HepG2 (cell line): Measurements from ENCODE around the gene CARMIL1. TPM values are rescaled to one million over a fixed set of nuclear protein-coding genes. Genes with fewer than 3 reads are reported as not detected.

Source experiments
- ATAC-seq: fragments of 200-7000 bp; cut with Tn5 transposase; 3 replicates; pipeline ENCODE4 v1.9.1; 2020; ENCODE audit warnings: mild to moderate bottlenecking, moderate library complexity
- BruUV-seq: library from RNA; stranded (reverse); fragments of 400-500 nt; replicated peaks from 2 replicates; lab custom pipeline; 2021; lab: Mats Ljungman, UMichigan
- CTCF ChIA-PET: fragments of 300-600 bp; formaldehyde crosslinking; extraction: SDS; loops from one replicate; lab custom pipeline; 2021; ENCODE audit warnings: low total read pairs, inconsistent platforms, low intra/inter-chr PET ratio; lab: Yijun Ruan, JAX
- POLR2A ChIA-PET: fragments of 350-600 bp; sonication (Branson Sonifier 250); formaldehyde crosslinking; loops from one replicate; lab custom pipeline; 2020; ENCODE audit warnings: antibody characterized with exemption, inconsistent platforms; lab: Yijun Ruan, JAX
- DNase-seq: peaks from one replicate; pipeline ENCODE4 v3.0.0-alpha.2; 2015; ENCODE audit warnings: low spot score
- FAIRE-seq: peaks from 3 replicates; lab custom pipeline; 2011; peaks lifted over from hg19 to GRCh38; lab: Jason Lieb, UNC
- H2AFZ ChIP-seq: one replicate; pipeline ENCODE4 v1.6.1; 2011; ENCODE audit warnings: low read length, inconsistent platforms
- H3K27ac ChIP-seq: fragments of 300-600 bp; 3 replicates; pipeline ENCODE4 v1.8.0; 2011; ENCODE audit warnings: mixed run types, mild to moderate bottlenecking, mixed read lengths, low read length, inconsistent platforms; ENCODE audit not compliant: insufficient read depth; ENCODE audit errors: extremely low read length
- H3K27me3 ChIP-seq, 2 experiments: fragments of 200-600 bp in 1 of 2; 2 replicates in 1 of 2; 3 replicates in 1 of 2; pipeline versions ENCODE4 v1.6.0 to v1.8.0; 2011; ENCODE audit warnings: low read length in 2 of 2, mild to moderate bottlenecking in 2 of 2, moderate library complexity in 2 of 2, inconsistent platforms in 1 of 2; ENCODE audit not compliant: insufficient read depth in 2 of 2, control insufficient read depth in 1 of 2
- H3K36me3 ChIP-seq, 2 experiments: fragments of 200-600 bp in 1 of 2; replicated peaks in 1 of 2; 2 replicates in 1 of 2; 3 replicates in 1 of 2; pipeline versions ENCODE4 v1.5.1 to v1.8.0; 2011; ENCODE audit warnings: low read length in 2 of 2, inconsistent platforms in 1 of 2; ENCODE audit not compliant: insufficient read depth in 2 of 2, control insufficient read depth in 1 of 2
- H3K4me1 ChIP-seq: 2 replicates; pipeline ENCODE4 v1.5.1; 2012; ENCODE audit warnings: low read length, inconsistent platforms; ENCODE audit not compliant: insufficient read depth
- H3K4me2 ChIP-seq: 2 replicates; pipeline ENCODE4 v1.6.0; 2011; ENCODE audit warnings: low read depth, low read length, inconsistent platforms
- H3K4me3 ChIP-seq, 3 experiments: fragments of 200-600 bp in 1 of 3; sonication (generic), shearing (Covaris generic) in 1 of 3; replicated peaks in 1 of 3; 2 replicates each; pipeline ENCODE4 v1.5.1; 2011 to 2016; ENCODE audit warnings: low read length in 3 of 3, inconsistent platforms in 2 of 3, low read depth in 2 of 3, mild to moderate bottlenecking in 2 of 3, control low read depth in 1 of 3, mixed read lengths in 1 of 3; ENCODE audit not compliant: insufficient read depth in 1 of 3
- H3K79me2 ChIP-seq: one replicate; pipeline ENCODE4 v1.6.1; 2011; ENCODE audit warnings: low read length, inconsistent platforms; ENCODE audit not compliant: insufficient read depth
- H3K9ac ChIP-seq: 2 replicates; pipeline ENCODE4 v1.6.0; 2011; ENCODE audit warnings: mild to moderate bottlenecking, low read depth, low read length, inconsistent platforms; ENCODE audit not compliant: insufficient read depth
- H3K9me3 ChIP-seq: 2 replicates; pipeline ENCODE4 v1.5.1; 2012; ENCODE audit warnings: mild to moderate bottlenecking, low read length
- H4K20me1 ChIP-seq: 2 replicates; pipeline ENCODE4 v1.6.0; 2011; ENCODE audit warnings: inconsistent platforms, mild to moderate bottlenecking, low read length, moderate library complexity; ENCODE audit not compliant: insufficient read depth
- GABPA ChIP-seq, 2 experiments: IDR thresholded peaks; 2 replicates each; pipeline ENCODE4 v1.6.1; 2011 to 2016; ENCODE audit warnings: low read depth in 2 of 2, low read length in 1 of 2, missing biosample characterization in 1 of 2, missing genetic modification characterization in 1 of 2
- JARID2 ChIP-seq: sonication (generic); formaldehyde crosslinking; IDR thresholded peaks from 2 replicates; pipeline ENCODE4 v1.8.1; 2023; ENCODE audit warnings: missing genetic modification reagents, inconsistent platforms; ENCODE audit not compliant: insufficient replicate concordance
- NCOA2 ChIP-seq: sonication (generic); formaldehyde crosslinking; IDR thresholded peaks from 2 replicates; pipeline ENCODE4 v1.8.0; 2022; ENCODE audit warnings: inconsistent platforms
- NFE2L2 ChIP-seq: fragments of 150-350 bp; IDR thresholded peaks from 2 replicates; pipeline ENCODE4 v1.6.1; 2014; ENCODE audit warnings: low read length
- SATB2 ChIP-seq: sonication (generic); formaldehyde crosslinking; IDR thresholded peaks from 2 replicates; pipeline ENCODE4 v1.5.0; 2020; ENCODE audit warnings: missing genetic modification reagents
- SP1 ChIP-seq, 2 experiments: fragments of 450-650 bp in 1 of 2; sonication (generic) in 1 of 2; formaldehyde crosslinking in 1 of 2; IDR thresholded peaks; 2 replicates each; pipeline versions ENCODE4 v1.4.0 to v1.6.1; 2016 to 2020; ENCODE audit warnings: missing genetic modification reagents in 1 of 2
- ZFP90 ChIP-seq: sonication (generic); formaldehyde crosslinking; IDR thresholded peaks from 2 replicates; pipeline ENCODE4 v1.8.0; 2022; ENCODE audit warnings: missing genetic modification reagents, mild to moderate bottlenecking, inconsistent platforms, borderline replicate concordance
- ZNF367 ChIP-seq: sonication (generic); formaldehyde crosslinking; IDR thresholded peaks from 2 replicates; pipeline ENCODE4 v1.4.0; 2020; ENCODE audit warnings: missing genetic modification reagents, borderline replicate concordance
- ZNF451 ChIP-seq: sonication (generic); formaldehyde crosslinking; IDR thresholded peaks from 2 replicates; pipeline ENCODE4 v1.5.0; 2020; ENCODE audit warnings: mild to moderate bottlenecking, missing genetic modification reagents
- ZNF652 ChIP-seq: IDR thresholded peaks from 2 replicates; pipeline ENCODE4 v1.6.1; 2016; ENCODE audit warnings: low read depth, borderline replicate concordance
- WGBS: methylation state at CpG from one replicate; pipeline ENCODE4 v1.1.6; 2017; ENCODE audit warnings: low lambda C conversion rate; 5-methylcytosine and 5-hydroxymethylcytosine counted together
- in situ Hi-C: cut with HindIII; loops from 2 replicates; pipeline ENCODE4 v1.10.0; 2017; ENCODE audit warnings: low pct_unique_long_range_greater_than_20kb; ENCODE audit not compliant: extremely low pct_ligation_motif_present
- intact Hi-C: fragments of 100-400 bp; cut with micrococcal nuclease; formaldehyde crosslinking; loops from one replicate; pipeline ENCODE4 v1.10.0; 2022; ENCODE audit not compliant: unreplicated experiment
- polyA plus RNA-seq, 8 experiments: library from polyadenylated mRNA; depleted of rRNA in 3 of 8; stranded (reverse) in 7 of 8; unstranded in 1 of 8; fragments of >200 nt; fragmentation: Illumina TruSeq in 4 of 8; extraction: Trizol in 4 of 8; gene quantifications; 2 replicates each; pipeline versions ENCODE4 v1.2.1 to v1.2.3, GENCODE V29; 2011 to 2016; ENCODE audit warnings: low read depth in 4 of 8, missing spikeins in 1 of 8, mixed read lengths in 1 of 8; ENCODE audit not compliant: insufficient read depth in 1 of 8
- total RNA-seq, 5 experiments: library from RNA; depleted of rRNA; stranded (reverse); fragments of >200 nt; fragmentation: Illumina TruSeq; extraction: Trizol; gene quantifications; 2 replicates each; pipeline ENCODE4 v1.2.3, GENCODE V29; 2016; ENCODE audit warnings: low read depth in 1 of 5
- TF ChIP-seq, protein P1 (sequence below), 2 experiments: sonication (generic) in 1 of 2; formaldehyde crosslinking in 1 of 2; IDR thresholded peaks; 2 replicates each; pipeline versions ENCODE4 v1.4.0 to v1.6.1; 2018 to 2020; ENCODE audit warnings: missing genetic modification reagents in 2 of 2, borderline replicate concordance in 1 of 2, low read depth in 1 of 2, mild to moderate bottlenecking in 1 of 2, missing biosample characterization in 1 of 2
- TF ChIP-seq, protein P2 (sequence below): IDR thresholded peaks from 2 replicates; pipeline ENCODE4 v1.6.1; 2016; ENCODE audit warnings: missing genetic modification reagents, missing compliant biosample characterization
- TF ChIP-seq, protein P3 (sequence below): sonication (generic); formaldehyde crosslinking; IDR thresholded peaks from 2 replicates; pipeline ENCODE4 v1.8.0; 2022; ENCODE audit warnings: mild to moderate bottlenecking, missing genetic modification reagents, moderate library complexity

Gene CARMIL1
- total and polyA plus RNA-seq, 2 of the 13 experiments (the other 11 are each of a cell fraction or from before 2014, with no cell fraction given), result 1.8 to 2.6 TPM

DNA sequence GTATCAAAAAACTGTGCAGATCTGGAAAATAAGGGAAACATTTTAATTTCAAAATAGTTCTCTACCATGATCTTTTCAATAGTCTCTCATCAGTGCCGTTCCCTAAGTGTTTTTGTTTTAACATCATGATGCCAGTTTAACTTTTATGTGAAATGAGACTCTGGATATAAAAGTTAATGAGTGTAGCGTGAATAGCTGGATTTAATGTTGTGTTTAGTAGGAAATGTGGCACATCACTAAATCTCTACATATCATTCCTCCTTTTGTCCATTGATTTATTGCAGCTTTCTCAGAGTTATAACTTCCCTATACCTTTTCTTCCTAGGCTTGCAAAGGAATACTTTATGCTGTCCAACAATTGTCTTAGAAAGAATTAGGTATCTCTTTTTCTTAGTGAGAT, 291.4 kb downstream of the CARMIL1 start:
- Histone ChIP-seq H3K27me3 (no peaks in the 10 kb centered on the region), H3K79me2 (no peaks in the 10 kb centered on the region), H2AFZ (no peak overlapping the region), H3K9me3 (no peaks in the 10 kb centered on the region), H3K4me2 (no peak overlapping the region), H3K36me3 (no peaks in the 10 kb centered on the region), H3K27ac (no peak overlapping the region), H3K4me1 (no peaks in the 10 kb centered on the region), H3K4me3 (no peak overlapping the region), H4K20me1 (no peaks in the 10 kb centered on the region), H3K9ac (no peak overlapping the region)
- ChIA-PET CTCF (no interaction called here), POLR2A (no interaction called here)
- WGBS, result 51% methylated on average over 2 of the region's 2 CpGs
- DNase-seq (no peak), FAIRE-seq (no peak), ATAC-seq (no peak)
- intact Hi-C loops, result no loop called here
- in situ Hi-C loops, result no loop called here
- BruUV-seq, result no TSS peak
- TF ChIP-seq ZNF367 (CRISPR knock-in tag) (no peak), ZNF652 (CRISPR knock-in tag) (no peak), NFE2L2 (no peak), NCOA2 (CRISPR knock-in tag) (no peak), ZFP90 (no peak), SP1 (IDR thresholded peaks at IDR 0.05) (no peak), SP1 (CRISPR knock-in tag; IDR thresholded peaks at IDR 0.05) (no peak), GABPA (IDR thresholded peaks at IDR 0.05; ENCODE audit: low read depth, low read length) (no peak), GABPA (CRISPR knock-in tag; IDR thresholded peaks at IDR 0.05; ENCODE audit: low read depth) (no peak), JARID2 (CRISPR knock-in tag) (no peak), SATB2 (CRISPR knock-in tag) (no peak), ZNF451 (CRISPR knock-in tag) (no peak)
- TF ChIP-seq, protein P1, sequence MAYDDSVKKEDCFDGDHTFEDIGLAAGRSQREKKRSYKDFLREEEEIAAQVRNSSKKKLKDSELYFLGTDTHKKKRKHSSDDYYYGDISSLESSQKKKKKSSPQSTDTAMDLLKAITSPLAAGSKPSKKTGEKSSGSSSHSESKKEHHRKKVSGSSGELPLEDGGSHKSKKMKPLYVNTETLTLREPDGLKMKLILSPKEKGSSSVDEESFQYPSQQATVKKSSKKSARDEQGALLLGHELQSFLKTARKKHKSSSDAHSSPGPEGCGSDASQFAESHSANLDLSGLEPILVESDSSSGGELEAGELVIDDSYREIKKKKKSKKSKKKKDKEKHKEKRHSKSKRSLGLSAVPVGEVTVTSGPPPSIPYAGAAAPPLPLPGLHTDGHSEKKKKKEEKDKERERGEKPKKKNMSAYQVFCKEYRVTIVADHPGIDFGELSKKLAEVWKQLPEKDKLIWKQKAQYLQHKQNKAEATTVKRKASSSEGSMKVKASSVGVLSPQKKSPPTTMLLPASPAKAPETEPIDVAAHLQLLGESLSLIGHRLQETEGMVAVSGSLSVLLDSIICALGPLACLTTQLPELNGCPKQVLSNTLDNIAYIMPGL (CRISPR knock-in tag; IDR thresholded peaks at IDR 0.05; ENCODE audit: borderline replicate concordance in 1 of 2, low read depth in 1 of 2), result no peak
- TF ChIP-seq, protein P2, sequence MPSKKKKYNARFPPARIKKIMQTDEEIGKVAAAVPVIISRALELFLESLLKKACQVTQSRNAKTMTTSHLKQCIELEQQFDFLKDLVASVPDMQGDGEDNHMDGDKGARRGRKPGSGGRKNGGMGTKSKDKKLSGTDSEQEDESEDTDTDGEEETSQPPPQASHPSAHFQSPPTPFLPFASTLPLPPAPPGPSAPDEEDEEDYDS (CRISPR knock-in tag), result no peak
- TF ChIP-seq, protein P3, sequence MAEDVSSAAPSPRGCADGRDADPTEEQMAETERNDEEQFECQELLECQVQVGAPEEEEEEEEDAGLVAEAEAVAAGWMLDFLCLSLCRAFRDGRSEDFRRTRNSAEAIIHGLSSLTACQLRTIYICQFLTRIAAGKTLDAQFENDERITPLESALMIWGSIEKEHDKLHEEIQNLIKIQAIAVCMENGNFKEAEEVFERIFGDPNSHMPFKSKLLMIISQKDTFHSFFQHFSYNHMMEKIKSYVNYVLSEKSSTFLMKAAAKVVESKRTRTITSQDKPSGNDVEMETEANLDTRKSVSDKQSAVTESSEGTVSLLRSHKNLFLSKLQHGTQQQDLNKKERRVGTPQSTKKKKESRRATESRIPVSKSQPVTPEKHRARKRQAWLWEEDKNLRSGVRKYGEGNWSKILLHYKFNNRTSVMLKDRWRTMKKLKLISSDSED (CRISPR knock-in tag), result no peak
